ENCODE data around the gene OPA1. TPM values are rescaled to one million over a fixed set of nuclear protein-coding genes. Genes with fewer than 3 reads are reported as not detected.

The OPA1 gene
- total RNA-seq, 2 experiments from 2014 or later: 43.2 to 57.3 TPM

DNA sequence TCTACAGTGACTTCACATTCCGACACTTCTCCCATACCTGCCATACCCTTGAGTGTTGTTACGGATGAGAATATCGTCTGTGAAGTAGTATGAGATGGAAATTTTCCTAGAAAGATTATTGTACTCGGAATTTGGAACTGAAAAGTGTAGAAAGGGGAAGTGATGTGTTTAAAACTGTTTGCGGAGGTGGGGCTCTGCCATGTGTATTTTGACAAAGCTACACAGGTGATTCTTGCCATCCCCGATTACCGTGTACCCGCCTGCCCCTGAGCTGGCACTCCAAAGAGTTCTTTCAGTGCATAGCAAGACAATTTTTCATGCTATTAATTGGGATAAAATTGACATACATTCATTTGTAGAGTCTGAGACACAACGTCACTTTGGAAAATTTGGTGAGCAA, 81.7 kb downstream of the OPA1 start:
- CTCF ChIA-PET (ENCODE audit: unreplicated experiment): no interaction called here
- no peaks in the 10 kb centered on the region for H3K79me2 ChIP-seq (ENCODE audit: insufficient read depth, low read depth, low read length)
- BruUV-seq (replicated peaks): no TSS peak
- H3K27ac ChIP-seq (ENCODE audit: low read depth, low read length, poor library complexity, severe bottlenecking): no peak overlapping the region
- no peaks in the 10 kb centered on the region for H3K9me2 ChIP-seq (ENCODE audit: insufficient read depth, low read length)
- H3K9me3 ChIP-seq (ENCODE audit: low read length): no peaks in the 10 kb centered on the region
- H3K36me3 ChIP-seq (ENCODE audit: insufficient read depth, low read length): peaks cover under 1% of the 10 kb centered on the region; the same call in 1 of the 2 replicates
- no peak for TF ChIP-seq EZH2phosphoT487 (IDR thresholded peaks at IDR 0.05; ENCODE audit: borderline replicate concordance, low read depth, low read length)
- TF ChIP-seq, protein P1, sequence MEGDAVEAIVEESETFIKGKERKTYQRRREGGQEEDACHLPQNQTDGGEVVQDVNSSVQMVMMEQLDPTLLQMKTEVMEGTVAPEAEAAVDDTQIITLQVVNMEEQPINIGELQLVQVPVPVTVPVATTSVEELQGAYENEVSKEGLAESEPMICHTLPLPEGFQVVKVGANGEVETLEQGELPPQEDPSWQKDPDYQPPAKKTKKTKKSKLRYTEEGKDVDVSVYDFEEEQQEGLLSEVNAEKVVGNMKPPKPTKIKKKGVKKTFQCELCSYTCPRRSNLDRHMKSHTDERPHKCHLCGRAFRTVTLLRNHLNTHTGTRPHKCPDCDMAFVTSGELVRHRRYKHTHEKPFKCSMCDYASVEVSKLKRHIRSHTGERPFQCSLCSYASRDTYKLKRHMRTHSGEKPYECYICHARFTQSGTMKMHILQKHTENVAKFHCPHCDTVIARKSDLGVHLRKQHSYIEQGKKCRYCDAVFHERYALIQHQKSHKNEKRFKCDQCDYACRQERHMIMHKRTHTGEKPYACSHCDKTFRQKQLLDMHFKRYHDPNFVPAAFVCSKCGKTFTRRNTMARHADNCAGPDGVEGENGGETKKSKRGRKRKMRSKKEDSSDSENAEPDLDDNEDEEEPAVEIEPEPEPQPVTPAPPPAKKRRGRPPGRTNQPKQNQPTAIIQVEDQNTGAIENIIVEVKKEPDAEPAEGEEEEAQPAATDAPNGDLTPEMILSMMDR (conservative IDR thresholded peaks at IDR 0.05; ENCODE audit: low read length): no peak
- H3K4me3 ChIP-seq (ENCODE audit: low read depth, low read length, poor library complexity, severe bottlenecking): no peak overlapping the region
- intact Hi-C loops (cut with micrococcal nuclease; ENCODE audit: unreplicated experiment): no loop called here
- no peaks in the 10 kb centered on the region for H3K4me1 ChIP-seq (ENCODE audit: insufficient read depth, low read length, poor library complexity, severe bottlenecking)
- H2AFZ ChIP-seq (ENCODE audit: low read length): no peak overlapping the region
- peak; percentile 13 for DNase-seq (ENCODE audit: low spot score)
- POLR2A ChIA-PET: interaction anchor here (0.6 to 1.7 kb wide), 3 partner anchors 13 to 729 kb away, joined by 3 to 5 read pairs (median 4); no protein-coding TSS in a partner anchor
- H4K20me1 ChIP-seq (ENCODE audit: insufficient read depth, low read length): no peaks in the 10 kb centered on the region
- no peak overlapping the region for H3K4me2 ChIP-seq (ENCODE audit: low read length)

DNA sequence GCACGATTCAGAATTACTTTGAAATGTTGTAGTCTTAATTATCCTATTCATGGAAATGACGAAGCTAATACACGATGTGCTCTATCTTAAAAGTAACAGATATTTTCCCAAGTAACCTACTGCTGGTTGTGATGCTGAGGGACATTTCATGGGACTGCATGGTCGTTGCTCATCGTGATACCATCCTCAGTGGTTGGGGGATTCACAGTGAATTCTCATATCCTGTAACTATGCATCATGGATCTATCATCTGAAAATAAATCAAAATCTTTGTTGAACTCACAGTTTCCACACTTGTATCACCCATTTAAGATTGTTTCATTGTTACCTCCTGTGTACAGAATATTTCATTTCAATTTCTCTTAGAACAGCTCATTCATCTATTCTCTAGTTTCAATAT, 84.7 kb downstream of the OPA1 start:
- no peak overlapping the region for H2AFZ ChIP-seq (ENCODE audit: low read length)
- H3K4me1 ChIP-seq (ENCODE audit: insufficient read depth, low read length, poor library complexity, severe bottlenecking): no peaks in the 10 kb centered on the region
- no peaks in the 10 kb centered on the region for H4K20me1 ChIP-seq (ENCODE audit: insufficient read depth, low read length)
- no peaks in the 10 kb centered on the region for H3K9me2 ChIP-seq (ENCODE audit: insufficient read depth, low read length)
- no peaks in the 10 kb centered on the region for H3K9me3 ChIP-seq (ENCODE audit: low read length)
- H3K36me3 ChIP-seq (ENCODE audit: insufficient read depth, low read length): no peaks in the 10 kb centered on the region; the same call in 1 of the 2 replicates
- H3K4me3 ChIP-seq (ENCODE audit: low read depth, low read length, poor library complexity, severe bottlenecking): no peak overlapping the region
- H3K4me2 ChIP-seq (ENCODE audit: low read length): no peak overlapping the region
- DNase-seq (ENCODE audit: low spot score): no peak
- no peaks in the 10 kb centered on the region for H3K79me2 ChIP-seq (ENCODE audit: insufficient read depth, low read depth, low read length)
- H3K27ac ChIP-seq (ENCODE audit: low read depth, low read length, poor library complexity, severe bottlenecking): no peak overlapping the region
- ChIA-PET CTCF (ENCODE audit: unreplicated experiment) (no interaction called here), POLR2A (no interaction called here)
- intact Hi-C loops (cut with micrococcal nuclease; ENCODE audit: unreplicated experiment): no loop called here
- TF ChIP-seq, protein P1 (conservative IDR thresholded peaks at IDR 0.05; ENCODE audit: low read length): no peak
- TF ChIP-seq EZH2phosphoT487 (IDR thresholded peaks at IDR 0.05; ENCODE audit: borderline replicate concordance, low read depth, low read length): no peak
- BruUV-seq (replicated peaks): no TSS peak

DNA sequence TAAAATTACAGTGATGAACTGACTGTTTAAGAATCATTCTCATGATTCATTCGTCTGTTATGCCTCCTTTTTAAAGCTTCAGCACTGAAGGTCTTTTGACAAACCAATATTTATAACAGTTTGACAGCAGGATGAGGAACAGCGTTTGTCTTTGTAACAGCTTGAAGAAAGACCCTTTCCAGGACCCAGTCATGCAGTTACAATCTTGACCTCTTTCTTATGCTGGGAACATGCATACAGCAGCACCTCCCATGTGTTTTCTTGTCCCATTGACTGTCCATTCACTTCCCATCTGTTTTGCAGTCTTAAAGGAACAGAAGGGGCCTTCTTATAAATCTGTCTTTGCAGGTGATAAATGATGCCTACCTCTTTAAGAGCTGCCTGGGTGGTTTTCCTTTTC, 87.2 kb downstream of the OPA1 start:
- DNase-seq (ENCODE audit: low spot score): no peak
- Histone ChIP-seq H3K9me2 (ENCODE audit: insufficient read depth, low read length) (no peaks in the 10 kb centered on the region), H4K20me1 (ENCODE audit: insufficient read depth, low read length) (no peaks in the 10 kb centered on the region), H3K79me2 (ENCODE audit: insufficient read depth, low read depth, low read length) (no peaks in the 10 kb centered on the region), H3K4me3 (ENCODE audit: low read depth, low read length, poor library complexity, severe bottlenecking) (no peak overlapping the region), H3K27ac (ENCODE audit: low read depth, low read length, poor library complexity, severe bottlenecking) (no peak overlapping the region), H3K4me2 (ENCODE audit: low read length) (no peak overlapping the region), H2AFZ (ENCODE audit: low read length) (no peak overlapping the region), H3K36me3 (ENCODE audit: insufficient read depth, low read length) (no peaks in the 10 kb centered on the region; the same call in 1 of the 2 replicates), H3K4me1 (ENCODE audit: insufficient read depth, low read length, poor library complexity, severe bottlenecking) (no peaks in the 10 kb centered on the region), H3K9me3 (ENCODE audit: low read length) (no peaks in the 10 kb centered on the region)
- TF ChIP-seq, protein P1 (conservative IDR thresholded peaks at IDR 0.05; ENCODE audit: low read length): no peak
- no peak for TF ChIP-seq EZH2phosphoT487 (IDR thresholded peaks at IDR 0.05; ENCODE audit: borderline replicate concordance, low read depth, low read length)
- no TSS peak for BruUV-seq (replicated peaks)
- intact Hi-C loops (cut with micrococcal nuclease; ENCODE audit: unreplicated experiment): no loop called here
- CTCF ChIA-PET (ENCODE audit: unreplicated experiment): no interaction called here
- POLR2A ChIA-PET: interaction anchor here (0.6 to 0.7 kb wide), 2 partner anchors 13 to 736 kb away, joined by 3 read pairs; no protein-coding TSS in a partner anchor
